Loucy (cell line): Measurements from ENCODE around the gene RPS6KA4.

Experiments used
- H2AFZ ChIP-seq: fragments of 200-600 bp; sonication (generic); 2 replicates; pipeline ENCODE4 v1.6.0; 2016; ENCODE audit warnings: antibody characterized with exemption, mild to moderate bottlenecking, low read length, moderate library complexity
- H3F3A ChIP-seq: fragments of 200-600 bp; 2 replicates; pipeline ENCODE4 v1.6.0; 2016; ENCODE audit warnings: antibody characterized with exemption, low read depth, mild to moderate bottlenecking
- H3K27me3 ChIP-seq: fragments of 200-600 bp; sonication (generic); 2 replicates; pipeline ENCODE4 v1.6.1; 2014; ENCODE audit warnings: low read length, mild to moderate bottlenecking; ENCODE audit not compliant: insufficient read depth, poor library complexity, severe bottlenecking
- H3K36me3 ChIP-seq: fragments of 200-600 bp; sonication (generic); 2 replicates; pipeline ENCODE4 v1.6.1; 2016; ENCODE audit warnings: low read length; ENCODE audit not compliant: insufficient read depth
- H3K4me1 ChIP-seq: fragments of 200-600 bp; sonication (generic); 2 replicates; pipeline ENCODE4 v1.5.1; 2014; ENCODE audit warnings: low read length, mild to moderate bottlenecking; ENCODE audit not compliant: insufficient read depth, poor library complexity, severe bottlenecking
- H3K4me2 ChIP-seq: fragments of 200-600 bp; sonication (generic); 2 replicates; pipeline ENCODE4 v1.6.0; 2014; ENCODE audit warnings: antibody characterized with exemption, low read length, low read depth, mild to moderate bottlenecking; ENCODE audit not compliant: poor library complexity, severe bottlenecking
- H3K4me3 ChIP-seq: fragments of 200-600 bp; sonication (generic); 2 replicates; pipeline ENCODE4 v1.5.1; 2014; ENCODE audit warnings: low read length, mild to moderate bottlenecking, mixed read lengths; ENCODE audit not compliant: poor library complexity, severe bottlenecking
- H3K79me2 ChIP-seq: fragments of 200-600 bp; sonication (generic); 2 replicates; pipeline ENCODE4 v1.6.1; 2014; ENCODE audit warnings: low read length; ENCODE audit not compliant: insufficient read depth
- H3K9ac ChIP-seq: fragments of 200-600 bp; sonication (generic); 2 replicates; pipeline ENCODE4 v1.6.0; 2014; ENCODE audit warnings: mild to moderate bottlenecking, low read depth, low read length, moderate library complexity; ENCODE audit not compliant: poor library complexity, severe bottlenecking
- H3K9me2 ChIP-seq: fragments of 200-600 bp; sonication (generic); replicated peaks from 2 replicates; pipeline ENCODE4 v1.6.1; 2016; ENCODE audit warnings: low read depth, low read length, mixed read lengths
- H3K9me3 ChIP-seq: fragments of 200-600 bp; sonication (generic); 2 replicates; pipeline ENCODE4 v1.6.1; 2014; ENCODE audit warnings: mild to moderate bottlenecking, antibody characterized with exemption, low read length, low read depth; ENCODE audit not compliant: insufficient read depth
- H4K20me1 ChIP-seq: fragments of 200-600 bp; sonication (generic); 2 replicates; pipeline ENCODE4 v1.6.0; 2014; ENCODE audit warnings: antibody characterized with exemption, low read length, mild to moderate bottlenecking; ENCODE audit not compliant: insufficient read depth, poor library complexity, severe bottlenecking
- EZH2phosphoT487 ChIP-seq: fragments of 200-600 bp; IDR thresholded peaks from 2 replicates; pipeline ENCODE4 v1.6.1; 2018; ENCODE audit warnings: antibody characterized with exemption, mild to moderate bottlenecking, moderate library complexity, borderline replicate concordance
- TF ChIP-seq, protein P1 (sequence below): fragments of 200-600 bp; sonication (generic); conservative IDR thresholded peaks from 2 replicates; pipeline ENCODE4 v1.5.1; 2014; ENCODE audit warnings: mild to moderate bottlenecking, antibody characterized with exemption, low read length

The RPS6KA4 gene

GRCh38 chr11:64343767-64344559, 15.0 kb upstream of the RPS6KA4 start:
- Histone ChIP-seq H3K36me3 (no peaks in the 10 kb centered on the region; the same call in 1 of the 2 replicates), H4K20me1 (peaks cover 22% of the 10 kb centered on the region), H3K9me2 (no peaks in the 10 kb centered on the region), H3K9ac (no peak overlapping the region), H3K4me2 (no peak overlapping the region), H2AFZ (no peak overlapping the region), H3K79me2 (peaks cover 19% of the 10 kb centered on the region; the same call in 1 of the 2 replicates), H3K4me1 (peaks cover 22% of the 10 kb centered on the region), H3K9me3 (no peaks in the 10 kb centered on the region), H3K4me3 (no peak overlapping the region), H3F3A (no peaks in the 10 kb centered on the region), H3K27me3 (no peaks in the 10 kb centered on the region)
- no peak for TF ChIP-seq EZH2phosphoT487
- TF ChIP-seq, protein P1, sequence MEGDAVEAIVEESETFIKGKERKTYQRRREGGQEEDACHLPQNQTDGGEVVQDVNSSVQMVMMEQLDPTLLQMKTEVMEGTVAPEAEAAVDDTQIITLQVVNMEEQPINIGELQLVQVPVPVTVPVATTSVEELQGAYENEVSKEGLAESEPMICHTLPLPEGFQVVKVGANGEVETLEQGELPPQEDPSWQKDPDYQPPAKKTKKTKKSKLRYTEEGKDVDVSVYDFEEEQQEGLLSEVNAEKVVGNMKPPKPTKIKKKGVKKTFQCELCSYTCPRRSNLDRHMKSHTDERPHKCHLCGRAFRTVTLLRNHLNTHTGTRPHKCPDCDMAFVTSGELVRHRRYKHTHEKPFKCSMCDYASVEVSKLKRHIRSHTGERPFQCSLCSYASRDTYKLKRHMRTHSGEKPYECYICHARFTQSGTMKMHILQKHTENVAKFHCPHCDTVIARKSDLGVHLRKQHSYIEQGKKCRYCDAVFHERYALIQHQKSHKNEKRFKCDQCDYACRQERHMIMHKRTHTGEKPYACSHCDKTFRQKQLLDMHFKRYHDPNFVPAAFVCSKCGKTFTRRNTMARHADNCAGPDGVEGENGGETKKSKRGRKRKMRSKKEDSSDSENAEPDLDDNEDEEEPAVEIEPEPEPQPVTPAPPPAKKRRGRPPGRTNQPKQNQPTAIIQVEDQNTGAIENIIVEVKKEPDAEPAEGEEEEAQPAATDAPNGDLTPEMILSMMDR, result peak; percentile 51

DNA sequence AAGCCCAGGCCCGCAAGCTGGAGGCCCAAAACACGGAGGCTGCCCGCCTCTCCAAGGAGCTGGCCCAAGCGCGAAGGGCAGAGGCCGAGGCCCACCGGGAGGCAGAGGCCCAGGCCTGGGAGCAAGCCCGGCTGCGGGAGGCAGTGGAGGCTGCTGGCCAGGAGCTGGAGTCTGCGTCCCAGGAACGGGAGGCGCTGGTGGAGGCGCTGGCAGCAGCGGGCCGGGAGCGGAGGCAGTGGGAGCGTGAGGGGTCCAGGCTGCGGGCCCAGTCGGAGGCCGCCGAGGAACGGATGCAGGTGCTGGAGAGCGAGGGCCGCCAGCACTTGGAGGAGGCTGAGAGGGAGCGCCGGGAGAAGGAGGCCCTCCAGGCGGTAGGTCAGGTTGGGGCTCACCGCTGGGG, 14.2 kb upstream of the RPS6KA4 start:
- Histone ChIP-seq H3K4me2 (no peak overlapping the region), H3K9me3 (no peaks in the 10 kb centered on the region), H2AFZ (no peak overlapping the region), H3K4me1 (peaks cover 14% of the 10 kb centered on the region), H3F3A (no peaks in the 10 kb centered on the region), H4K20me1 (peaks cover 22% of the 10 kb centered on the region), H3K36me3 (no peaks in the 10 kb centered on the region; the same call in 1 of the 2 replicates), H3K9me2 (no peaks in the 10 kb centered on the region), H3K27me3 (no peaks in the 10 kb centered on the region), H3K4me3 (no peak overlapping the region), H3K9ac (no peak overlapping the region), H3K79me2 (peaks cover 11% of the 10 kb centered on the region; the same call in 1 of the 2 replicates)
- no peak for TF ChIP-seq EZH2phosphoT487
- TF ChIP-seq, protein P1, result no peak

DNA sequence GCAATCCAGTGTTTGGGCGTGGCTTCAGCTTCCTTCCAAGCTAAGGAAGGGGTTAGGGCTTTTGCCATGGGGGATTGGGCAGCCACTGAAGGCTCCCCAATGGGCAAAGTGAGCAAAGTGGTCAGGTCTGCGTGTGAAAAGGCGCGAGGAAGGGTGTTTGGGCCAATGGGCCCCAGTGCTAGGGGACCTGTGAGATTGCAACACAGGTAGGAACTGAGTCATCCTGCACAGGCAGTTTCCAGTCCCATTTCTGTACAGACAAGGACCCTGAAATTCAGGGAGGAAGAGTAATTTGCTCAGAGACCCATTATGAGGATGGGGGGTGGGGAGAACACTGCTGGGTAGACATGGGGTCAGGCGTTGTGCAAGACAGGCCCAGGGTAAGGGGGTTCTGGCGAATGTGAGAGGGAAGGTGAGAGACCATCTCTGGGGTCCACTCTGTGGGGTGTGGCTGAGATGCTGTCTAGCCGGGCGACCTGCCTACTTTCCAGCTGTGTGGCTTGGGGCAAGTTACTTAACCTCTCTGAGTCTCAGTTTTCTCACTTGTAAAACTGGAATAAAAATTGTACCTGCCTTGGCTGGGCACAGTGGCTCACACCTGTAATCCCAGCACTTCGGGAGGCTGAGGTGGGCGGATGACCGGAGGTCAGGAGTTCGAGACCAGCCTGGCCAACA, 11.6 kb upstream of the RPS6KA4 start:
- no peak overlapping the region for H2AFZ ChIP-seq
- H3F3A ChIP-seq, result no peaks in the 10 kb centered on the region
- no peaks in the 10 kb centered on the region for H3K79me2 ChIP-seq
- H3K4me1 ChIP-seq, result peaks cover 9% of the 10 kb centered on the region
- no peaks in the 10 kb centered on the region for H3K9me3 ChIP-seq
- H3K9ac ChIP-seq, result no peak overlapping the region
- H3K9me2 ChIP-seq, result no peaks in the 10 kb centered on the region
- H3K4me3 ChIP-seq, result no peak overlapping the region
- H3K36me3 ChIP-seq, result no peaks in the 10 kb centered on the region; the same call in 1 of the 2 replicates
- peaks cover 7% of the 10 kb centered on the region for H4K20me1 ChIP-seq
- H3K27me3 ChIP-seq, result no peaks in the 10 kb centered on the region
- no peak overlapping the region for H3K4me2 ChIP-seq
- TF ChIP-seq EZH2phosphoT487, result no peak
- TF ChIP-seq, protein P1, result no peak
